ENCODE results near the gene FMO5. TPM values are rescaled to one million over a fixed set of nuclear protein-coding genes. Genes with fewer than 3 reads are reported as not detected.

Gene FMO5
- total and polyA plus RNA-seq, 2 of the 13 experiments (the other 11 are each of a cell fraction or from before 2014, with no cell fraction given): 48.2 to 149 TPM

- TF ChIP-seq, protein P1, sequence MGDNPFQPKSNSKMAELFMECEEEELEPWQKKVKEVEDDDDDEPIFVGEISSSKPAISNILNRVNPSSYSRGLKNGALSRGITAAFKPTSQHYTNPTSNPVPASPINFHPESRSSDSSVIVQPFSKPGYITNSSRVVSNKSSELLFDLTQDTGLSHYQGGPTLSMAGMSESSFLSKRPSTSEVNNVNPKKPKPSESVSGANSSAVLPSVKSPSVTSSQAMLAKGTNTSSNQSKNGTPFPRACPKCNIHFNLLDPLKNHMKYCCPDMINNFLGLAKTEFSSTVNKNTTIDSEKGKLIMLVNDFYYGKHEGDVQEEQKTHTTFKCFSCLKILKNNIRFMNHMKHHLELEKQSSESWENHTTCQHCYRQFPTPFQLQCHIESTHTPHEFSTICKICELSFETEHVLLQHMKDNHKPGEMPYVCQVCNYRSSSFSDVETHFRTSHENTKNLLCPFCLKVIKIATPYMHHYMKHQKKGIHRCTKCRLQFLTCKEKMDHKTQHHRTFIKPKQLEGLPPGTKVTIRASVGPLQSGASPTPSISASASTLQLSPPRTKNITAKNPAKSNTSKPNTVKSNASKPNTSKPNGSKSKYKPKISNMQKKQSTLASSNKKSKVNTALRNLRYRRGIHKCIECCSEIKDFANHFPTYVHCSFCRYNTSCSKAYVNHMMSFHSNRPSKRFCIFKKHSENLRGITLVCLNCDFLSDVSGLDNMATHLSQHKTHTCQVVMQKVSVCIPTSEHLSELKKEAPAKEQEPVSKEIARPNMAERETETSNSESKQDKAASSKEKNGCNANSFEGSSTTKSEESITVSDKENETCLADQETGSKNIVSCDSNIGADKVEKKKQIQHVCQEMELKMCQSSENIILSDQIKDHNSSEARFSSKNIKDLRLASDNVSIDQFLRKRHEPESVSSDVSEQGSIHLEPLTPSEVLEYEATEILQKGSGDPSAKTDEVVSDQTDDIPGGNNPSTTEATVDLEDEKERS (CRISPR knock-in tag; IDR thresholded peaks at IDR 0.05): no peak; the same call in 1 of the 2 replicates
- TF ChIP-seq ZNF839 (CRISPR knock-in tag; IDR thresholded peaks at IDR 0.05; ENCODE audit: borderline replicate concordance): no peak; the same call in 1 of the 2 replicates
- peak; percentile 78 for TF ChIP-seq ZNF18 (CRISPR knock-in tag; IDR thresholded peaks at IDR 0.05; ENCODE audit: insufficient replicate concordance)
- peak; percentile 39 for TF ChIP-seq FOXP4 (CRISPR knock-in tag; IDR thresholded peaks at IDR 0.05)
- no peak for TF ChIP-seq SSRP1 (CRISPR knock-in tag; IDR thresholded peaks at IDR 0.05)
- no peak for TF ChIP-seq SMYD3 (CRISPR knock-in tag; IDR thresholded peaks at IDR 0.05)
- TF ChIP-seq ZNF616 (CRISPR knock-in tag; IDR thresholded peaks at IDR 0.05; ENCODE audit: low read depth): peak; percentile 69; the same call in 1 of the 2 replicates
- TF ChIP-seq ZNF136 (CRISPR knock-in tag; IDR thresholded peaks at IDR 0.05; ENCODE audit: low read depth): no peak
- TF ChIP-seq, protein P2, sequence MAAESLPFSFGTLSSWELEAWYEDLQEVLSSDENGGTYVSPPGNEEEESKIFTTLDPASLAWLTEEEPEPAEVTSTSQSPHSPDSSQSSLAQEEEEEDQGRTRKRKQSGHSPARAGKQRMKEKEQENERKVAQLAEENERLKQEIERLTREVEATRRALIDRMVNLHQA (CRISPR knock-in tag; IDR thresholded peaks at IDR 0.05): no peak
- no peak for TF ChIP-seq AHR (CRISPR knock-in tag; IDR thresholded peaks at IDR 0.05)
- no peak; the same call in 1 of the 2 replicates for TF ChIP-seq ZNF530 (CRISPR knock-in tag; IDR thresholded peaks at IDR 0.05; ENCODE audit: low read depth)
- no peak for TF ChIP-seq NBN (conservative IDR thresholded peaks at IDR 0.05)
- peak; percentile 91 for TF ChIP-seq FOXK1 (CRISPR knock-in tag; IDR thresholded peaks at IDR 0.05; ENCODE audit: borderline replicate concordance, low read depth)
- TF ChIP-seq IRX3 (CRISPR knock-in tag; IDR thresholded peaks at IDR 0.05; ENCODE audit: borderline replicate concordance, low read depth): no peak
- TF ChIP-seq MEIS2 (CRISPR knock-in tag; IDR thresholded peaks at IDR 0.05): no peak
- TF ChIP-seq, protein P3, sequence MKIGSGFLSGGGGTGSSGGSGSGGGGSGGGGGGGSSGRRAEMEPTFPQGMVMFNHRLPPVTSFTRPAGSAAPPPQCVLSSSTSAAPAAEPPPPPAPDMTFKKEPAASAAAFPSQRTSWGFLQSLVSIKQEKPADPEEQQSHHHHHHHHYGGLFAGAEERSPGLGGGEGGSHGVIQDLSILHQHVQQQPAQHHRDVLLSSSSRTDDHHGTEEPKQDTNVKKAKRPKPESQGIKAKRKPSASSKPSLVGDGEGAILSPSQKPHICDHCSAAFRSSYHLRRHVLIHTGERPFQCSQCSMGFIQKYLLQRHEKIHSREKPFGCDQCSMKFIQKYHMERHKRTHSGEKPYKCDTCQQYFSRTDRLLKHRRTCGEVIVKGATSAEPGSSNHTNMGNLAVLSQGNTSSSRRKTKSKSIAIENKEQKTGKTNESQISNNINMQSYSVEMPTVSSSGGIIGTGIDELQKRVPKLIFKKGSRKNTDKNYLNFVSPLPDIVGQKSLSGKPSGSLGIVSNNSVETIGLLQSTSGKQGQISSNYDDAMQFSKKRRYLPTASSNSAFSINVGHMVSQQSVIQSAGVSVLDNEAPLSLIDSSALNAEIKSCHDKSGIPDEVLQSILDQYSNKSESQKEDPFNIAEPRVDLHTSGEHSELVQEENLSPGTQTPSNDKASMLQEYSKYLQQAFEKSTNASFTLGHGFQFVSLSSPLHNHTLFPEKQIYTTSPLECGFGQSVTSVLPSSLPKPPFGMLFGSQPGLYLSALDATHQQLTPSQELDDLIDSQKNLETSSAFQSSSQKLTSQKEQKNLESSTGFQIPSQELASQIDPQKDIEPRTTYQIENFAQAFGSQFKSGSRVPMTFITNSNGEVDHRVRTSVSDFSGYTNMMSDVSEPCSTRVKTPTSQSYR (CRISPR knock-in tag; IDR thresholded peaks at IDR 0.05; ENCODE audit: borderline replicate concordance): no peak
- TF ChIP-seq ZFP41 (CRISPR knock-in tag; IDR thresholded peaks at IDR 0.05; ENCODE audit: borderline replicate concordance): no peak
- TF ChIP-seq, protein P4, sequence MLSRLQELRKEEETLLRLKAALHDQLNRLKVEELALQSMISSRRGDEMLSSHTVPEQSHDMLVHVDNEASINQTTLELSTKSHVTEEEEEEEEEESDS (CRISPR knock-in tag; IDR thresholded peaks at IDR 0.05; ENCODE audit: borderline replicate concordance): 0 out of 2 replicates have a peak, but pooled peaks have one; percentile 22
Observed at GRCh38 chr1:147172168-147173016, 52.7 kb downstream of the FMO5 start, which contains the start of gene PRKAB2 (continued).

Data from HepG2 (cell line).